ENCODE results near the gene MOBP. TPM values are rescaled to one million over a fixed set of nuclear protein-coding genes. Genes with fewer than 3 reads are reported as not detected.

Gene MOBP
- polyA plus RNA-seq, 3 donors, result 0.07 to 0.22 TPM; not detected in 1

Other genes starting within 250 kb of the MOBP start
- gene CX3CR1, start 187.6 kb upstream of the MOBP start, polyA plus RNA-seq, result under 1 TPM; 0.24 to 0.45 (median 0.34) TPM
- not detected for gene CCR8, start 138.0 kb upstream of the MOBP start, polyA plus RNA-seq
- 10 to 100 TPM; 19.3 to 41.8 (median 22.7) TPM for gene SLC25A38, start 84.3 kb upstream of the MOBP start, polyA plus RNA-seq
- 1,000 to 10,000 TPM; 1,362 to 1,817 (median 1,440) TPM for gene RPSA, start 61.0 kb upstream of the MOBP start, polyA plus RNA-seq

Data from adipose tissue (tissue), 3 donors.